Activated gamma-delta T cell treated with Interleukin-2 at 50 U/mL for 16 hours (primary cell): ENCODE measurements around the gene FEM1B.

Experiments used
- DNase-seq: peaks from one replicate; pipeline ENCODE4 v3.0.0-alpha.2; 2020

FEM1B gene

GRCh38 chr15:68330416-68330815 is 52.9 kb downstream of the FEM1B start:
- DNase-seq = no peak

GRCh38 chr15:68330901-68331300 is 53.4 kb downstream of the FEM1B start:
- DNase-seq = no peak

- DNase-seq = no peak
These were observed 54.7 kb downstream of the FEM1B start for GRCh38 chr15:68332266-68332665.

- no peak for DNase-seq
These were observed 56.4 kb downstream of the FEM1B start for GRCh38 chr15:68333775-68334470.

GRCh38 chr15:68334661-68335124 is 57.1 kb downstream of the FEM1B start:
- no peak for DNase-seq

GRCh38 chr15:68335251-68335650 is 57.7 kb downstream of the FEM1B start:
- DNase-seq = no peak

GRCh38 chr15:68335655-68336054 is 58.1 kb downstream of the FEM1B start:
- no peak for DNase-seq

GRCh38 chr15:68336516-68336915 is 59.0 kb downstream of the FEM1B start:
- DNase-seq = no peak

GRCh38 chr15:68337826-68338225 is 60.3 kb downstream of the FEM1B start:
- DNase-seq = no peak

GRCh38 chr15:68339481-68339880 is 61.9 kb downstream of the FEM1B start:
- no peak for DNase-seq

- no peak for DNase-seq
These were observed 63.5 kb downstream of the FEM1B start for GRCh38 chr15:68340726-68341671.

- no peak for DNase-seq
These were observed 64.5 kb downstream of the FEM1B start for GRCh38 chr15:68341760-68342725.

- no peak for DNase-seq
These were observed 66.2 kb downstream of the FEM1B start for GRCh38 chr15:68343579-68344225.

GRCh38 chr15:68344600-68344999 is 67.1 kb downstream of the FEM1B start:
- DNase-seq = no peak
